ENCODE results near the gene DNAJB13. TPM values are rescaled to one million over a fixed set of nuclear protein-coding genes. Genes with fewer than 3 reads are reported as not detected.

DNAJB13 gene
- 0.43 TPM in 1 of 2 replicates, not detected in the other for total RNA-seq

GRCh38 chr11:73950869-73951710, at the start of gene DNAJB13:
Gene DNAJB13 (plus strand): TSS chr11:73951026. CDS start chr11:73951070, 44 bp downstream.

GRCh38 chr11:73982595-73982989, 31.8 kb downstream of the DNAJB13 start, which contains the start of gene UCP2:
Gene UCP2 (minus strand): TSS chr11:73982843. CDS start chr11:73978378, 4,465 bp downstream.

GRCh38 chr11:74008373-74009229, 57.8 kb downstream of the DNAJB13 start, which contains the start of gene UCP3:
Gene UCP3 (minus strand): TSS chr11:74009085. CDS start chr11:74007042, 2,043 bp downstream.

Other genes with a start within 250 kb of the DNAJB13 start
- gene RAB6A, start 190.0 kb upstream of the DNAJB13 start, total RNA-seq, result 247 and 294 TPM in 2 replicates
- 29.3 and 41.0 TPM in 2 replicates for gene MRPL48, start 163.2 kb upstream of the DNAJB13 start, total RNA-seq
- 45.1 and 81.7 TPM in 2 replicates for gene COA4, start 74.2 kb upstream of the DNAJB13 start, total RNA-seq
- 12.6 and 16.3 TPM in 2 replicates for gene PAAF1, start 74.0 kb upstream of the DNAJB13 start, total RNA-seq
- 0.34 and 3.3 TPM in 2 replicates for gene UCP2, start 31.8 kb downstream of the DNAJB13 start, total RNA-seq
- gene UCP3, start 58.1 kb downstream of the DNAJB13 start, total RNA-seq, result 0.93 TPM in 1 of 2 replicates, not detected in the other
- 5.5 and 12.4 TPM in 2 replicates for gene C2CD3, start 220.0 kb downstream of the DNAJB13 start, total RNA-seq
- 20.2 and 39.7 TPM in 2 replicates for gene PPME1, start 220.3 kb downstream of the DNAJB13 start, total RNA-seq